Ectodermal cell (in vitro differentiated cells): ENCODE measurements around the gene IGSF3. TPM values are rescaled to one million over a fixed set of nuclear protein-coding genes. Genes with fewer than 3 reads are reported as not detected.

Experiments used
- H3K27ac ChIP-seq: 2 replicates; pipeline ENCODE4 v1.7.0; 2013; ENCODE audit warnings: mild to moderate bottlenecking, low read depth, low read length; ENCODE audit not compliant: insufficient read depth, poor library complexity, severe bottlenecking
- H3K27me3 ChIP-seq: 2 replicates; pipeline ENCODE4 v1.7.0; 2013; ENCODE audit warnings: mild to moderate bottlenecking, low read length; ENCODE audit not compliant: insufficient read depth, control insufficient read depth, poor library complexity, severe bottlenecking
- H3K36me3 ChIP-seq: one replicate; pipeline ENCODE4 v1.7.0; 2013; ENCODE audit warnings: low read length; ENCODE audit not compliant: control insufficient read depth, insufficient read depth
- H3K4me1 ChIP-seq: one replicate; pipeline ENCODE4 v1.7.0; 2013; ENCODE audit warnings: low read length; ENCODE audit not compliant: control insufficient read depth, insufficient read depth
- H3K4me3 ChIP-seq: 2 replicates; pipeline ENCODE4 v1.7.0; 2013; ENCODE audit warnings: low read depth, low read length, control low read depth; ENCODE audit not compliant: insufficient read depth
- H3K9me3 ChIP-seq: 2 replicates; pipeline ENCODE4 v1.7.0; 2013; ENCODE audit warnings: mild to moderate bottlenecking, low read length, moderate library complexity; ENCODE audit not compliant: control insufficient read depth
- WGBS, 2 experiments: methylation state at CpG; one replicate each; pipeline ENCODE4 v1.1.7; 2013; ENCODE audit warnings: missing lambda C conversion rate in 2 of 2; 5-methylcytosine and 5-hydroxymethylcytosine counted together
- polyA plus RNA-seq, 4 experiments: library from polyadenylated mRNA; stranded (reverse); fragments of 50-300 nt; gene quantifications; one replicate each; pipeline ENCODE4 v1.2.3, GENCODE V29; 2013

The IGSF3 gene
- 25.2 TPM for polyA plus RNA-seq (2013, experiment 1 of 4)
- polyA plus RNA-seq (2013, experiment 2 of 4) = 26.9 TPM
- 19.5 TPM for polyA plus RNA-seq (2013, experiment 3 of 4)
- polyA plus RNA-seq (2013, experiment 4 of 4) = 22.9 TPM

DNA sequence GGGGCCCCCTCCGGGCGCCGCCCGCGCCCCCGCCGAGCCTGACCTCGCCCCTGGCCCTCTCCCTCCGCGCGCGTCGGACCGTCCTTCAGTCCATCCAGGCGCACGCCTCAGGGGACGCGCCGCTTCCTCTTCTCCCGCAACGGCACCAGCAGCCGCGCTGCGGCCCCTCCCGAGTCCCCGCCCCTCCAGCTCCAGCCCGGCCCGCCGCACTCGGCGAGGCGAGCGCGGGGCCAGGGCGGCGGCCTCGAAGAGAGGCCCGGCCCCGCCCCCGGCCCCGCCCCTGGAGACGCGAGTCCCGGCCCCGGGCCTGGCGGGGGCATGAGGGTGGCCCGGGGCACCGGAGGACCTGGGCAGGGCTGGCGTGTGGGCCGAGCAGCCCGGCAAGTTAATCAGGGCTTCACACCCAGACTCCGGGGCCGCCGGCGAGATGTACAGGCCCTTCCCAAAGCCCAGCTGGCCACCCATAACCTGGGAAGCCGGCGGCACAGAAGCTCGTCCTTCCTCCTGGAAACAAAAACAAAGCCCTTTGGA is at the start of gene IGSF3:
Gene IGSF3 (minus strand): TSS at position 159 of the 531 bp plus-strand sequence. CDS start 1,407 bp downstream, outside the sequence.
- Histone ChIP-seq H3K9me3 (no peaks in the 10 kb centered on the region), H3K27ac (no peak within 1 kb of the TSS), H3K36me3 (no peaks in the 10 kb centered on the region), H3K4me3 (peak within 1 kb of the TSS; percentile 64), H3K27me3 (peaks cover 23% of the 10 kb centered on the region), H3K4me1 (peaks cover 3% of the 10 kb centered on the region)
- WGBS, 2 experiments = 1% methylated on average over 58 of the region's 58 CpGs

DNA sequence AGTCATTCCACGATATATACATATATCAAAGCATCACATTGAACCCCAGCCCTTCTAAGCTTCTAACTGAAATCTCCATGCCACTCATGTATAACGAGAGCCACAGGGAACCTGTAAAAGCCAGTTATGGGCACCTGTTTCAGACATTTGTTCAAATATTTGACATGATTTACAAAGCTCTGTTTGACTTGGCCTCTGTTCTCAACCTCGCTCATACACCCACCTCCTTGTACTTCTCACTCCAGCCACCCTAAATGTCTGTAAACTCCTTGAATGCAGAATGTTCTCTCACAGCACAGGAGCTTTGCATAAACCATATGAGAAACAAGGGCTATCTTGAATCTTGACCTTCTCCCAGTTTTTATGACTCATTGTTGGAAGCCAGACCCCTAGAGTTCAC is 49.8 kb upstream of the IGSF3 start:
- no peak overlapping the region for H3K27ac ChIP-seq
- no peaks in the 10 kb centered on the region for H3K27me3 ChIP-seq
- H3K4me3 ChIP-seq = no peak overlapping the region
- H3K9me3 ChIP-seq = no peaks in the 10 kb centered on the region
- H3K36me3 ChIP-seq = no peaks in the 10 kb centered on the region
- H3K4me1 ChIP-seq = no peaks in the 10 kb centered on the region
- WGBS, 2 experiments = 93 to 94% methylated on average over 3 of the region's 3 CpGs

DNA sequence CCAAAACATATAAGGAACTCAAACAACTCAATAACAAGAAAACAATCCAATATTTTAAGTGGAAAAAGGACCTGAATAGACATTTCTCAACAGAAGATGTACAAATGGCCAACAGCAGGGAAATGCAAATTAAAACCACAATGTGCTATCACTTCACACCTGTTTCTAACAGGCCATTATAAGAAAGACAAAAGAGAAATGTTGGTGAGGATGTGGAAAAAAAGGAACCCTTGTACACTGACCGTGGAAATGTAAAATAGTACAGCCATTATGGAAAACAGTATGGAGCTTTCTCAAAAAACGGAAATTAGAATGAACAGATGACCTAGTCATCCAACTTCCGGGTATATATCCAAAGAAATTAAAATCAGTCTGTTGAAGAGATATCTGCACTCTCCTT is 48.9 kb upstream of the IGSF3 start:
- Histone ChIP-seq H3K4me3 (no peak overlapping the region), H3K27me3 (no peaks in the 10 kb centered on the region), H3K27ac (no peak overlapping the region), H3K36me3 (no peaks in the 10 kb centered on the region), H3K4me1 (peaks cover 3% of the 10 kb centered on the region), H3K9me3 (no peaks in the 10 kb centered on the region)
- WGBS, 2 experiments = 97% methylated on average over 3 of the region's 3 CpGs

DNA sequence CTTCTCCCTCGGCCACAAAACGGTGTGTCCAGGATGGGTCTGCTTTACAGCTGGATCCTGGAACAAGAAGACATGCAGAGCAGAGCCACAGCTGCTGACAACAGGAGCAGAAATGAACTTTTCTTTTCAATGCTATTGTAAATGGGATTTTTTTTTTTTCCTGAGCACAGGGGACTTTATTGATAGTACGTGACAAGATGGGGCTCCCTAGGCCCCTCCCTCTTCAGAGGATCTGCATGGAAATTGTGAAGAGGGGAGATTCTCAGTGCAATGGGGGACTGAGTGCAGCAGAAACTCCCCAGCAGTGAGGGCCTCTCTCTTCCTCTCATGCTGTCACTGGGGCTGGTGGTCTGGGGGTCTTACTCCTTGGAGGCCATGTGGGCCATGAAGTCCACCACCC is 45.9 kb upstream of the IGSF3 start:
- H3K4me3 ChIP-seq = no peak overlapping the region
- H3K27me3 ChIP-seq = no peaks in the 10 kb centered on the region
- no peaks in the 10 kb centered on the region for H3K36me3 ChIP-seq
- peaks cover 3% of the 10 kb centered on the region for H3K4me1 ChIP-seq
- no peak overlapping the region for H3K27ac ChIP-seq
- no peaks in the 10 kb centered on the region for H3K9me3 ChIP-seq
- 92% methylated on average over 3 of the region's 3 CpGs for WGBS, 2 experiments

DNA sequence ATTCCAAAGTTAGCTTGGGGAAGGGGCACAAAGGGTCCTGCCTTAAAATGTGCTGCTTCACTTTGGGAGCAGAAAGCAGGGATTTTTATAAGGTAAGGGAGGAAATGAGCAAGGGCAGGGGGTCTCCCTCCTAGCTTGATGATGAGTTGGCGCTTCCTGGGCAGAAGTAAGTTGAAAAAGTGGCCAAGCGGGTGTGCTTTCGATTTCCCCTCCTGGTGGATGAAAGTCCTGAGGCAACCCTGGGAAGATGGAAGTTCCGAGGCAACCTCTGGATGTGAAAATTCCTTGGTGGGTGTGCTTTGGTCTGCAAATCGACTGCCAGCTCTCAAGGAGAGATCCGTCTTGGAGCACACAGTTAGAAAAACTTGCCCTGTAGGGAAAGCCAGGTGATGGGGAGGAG is 45.0 kb upstream of the IGSF3 start:
- WGBS, 2 experiments = 37 to 44% methylated on average over 6 of the region's 6 CpGs
- Histone ChIP-seq H3K36me3 (no peaks in the 10 kb centered on the region), H3K9me3 (no peaks in the 10 kb centered on the region), H3K4me1 (peaks cover 3% of the 10 kb centered on the region), H3K27ac (no peak overlapping the region), H3K27me3 (no peaks in the 10 kb centered on the region), H3K4me3 (no peak overlapping the region)

DNA sequence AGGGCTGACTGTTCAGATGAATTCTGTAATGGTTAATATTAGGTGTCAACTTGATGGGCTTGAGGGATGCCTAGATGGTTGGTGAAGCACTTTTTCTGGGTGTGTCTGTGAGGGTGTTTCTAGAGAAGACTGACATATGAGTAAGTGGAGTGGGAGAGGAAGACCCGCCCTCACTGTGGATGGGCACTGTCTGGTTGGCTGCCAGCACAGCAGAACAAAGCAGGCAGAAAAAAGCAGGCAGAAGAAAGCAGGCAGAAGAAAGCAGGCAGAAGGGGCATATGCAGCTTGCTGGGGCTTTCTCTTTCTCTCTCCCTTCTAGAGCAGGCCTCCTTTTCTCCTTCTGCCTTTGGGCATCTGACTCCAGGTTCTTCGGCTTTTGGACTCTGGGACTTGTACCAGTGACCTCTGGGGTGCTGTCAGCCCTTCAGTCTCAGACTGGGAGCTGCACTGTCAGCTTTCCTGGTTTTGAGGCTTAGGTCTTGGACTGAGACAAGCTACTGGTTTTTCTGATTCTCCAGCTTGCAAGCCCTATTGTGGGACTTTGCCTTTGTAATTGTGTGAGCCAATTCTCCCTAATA is 43.8 kb upstream of the IGSF3 start:
- peaks cover 3% of the 10 kb centered on the region for H3K4me1 ChIP-seq
- no peaks in the 10 kb centered on the region for H3K36me3 ChIP-seq
- no peaks in the 10 kb centered on the region for H3K9me3 ChIP-seq
- H3K4me3 ChIP-seq = no peak overlapping the region
- no peak overlapping the region for H3K27ac ChIP-seq
- H3K27me3 ChIP-seq = no peaks in the 10 kb centered on the region
- 84 to 93% methylated on average over 2 of the region's 2 CpGs for WGBS, 2 experiments

DNA sequence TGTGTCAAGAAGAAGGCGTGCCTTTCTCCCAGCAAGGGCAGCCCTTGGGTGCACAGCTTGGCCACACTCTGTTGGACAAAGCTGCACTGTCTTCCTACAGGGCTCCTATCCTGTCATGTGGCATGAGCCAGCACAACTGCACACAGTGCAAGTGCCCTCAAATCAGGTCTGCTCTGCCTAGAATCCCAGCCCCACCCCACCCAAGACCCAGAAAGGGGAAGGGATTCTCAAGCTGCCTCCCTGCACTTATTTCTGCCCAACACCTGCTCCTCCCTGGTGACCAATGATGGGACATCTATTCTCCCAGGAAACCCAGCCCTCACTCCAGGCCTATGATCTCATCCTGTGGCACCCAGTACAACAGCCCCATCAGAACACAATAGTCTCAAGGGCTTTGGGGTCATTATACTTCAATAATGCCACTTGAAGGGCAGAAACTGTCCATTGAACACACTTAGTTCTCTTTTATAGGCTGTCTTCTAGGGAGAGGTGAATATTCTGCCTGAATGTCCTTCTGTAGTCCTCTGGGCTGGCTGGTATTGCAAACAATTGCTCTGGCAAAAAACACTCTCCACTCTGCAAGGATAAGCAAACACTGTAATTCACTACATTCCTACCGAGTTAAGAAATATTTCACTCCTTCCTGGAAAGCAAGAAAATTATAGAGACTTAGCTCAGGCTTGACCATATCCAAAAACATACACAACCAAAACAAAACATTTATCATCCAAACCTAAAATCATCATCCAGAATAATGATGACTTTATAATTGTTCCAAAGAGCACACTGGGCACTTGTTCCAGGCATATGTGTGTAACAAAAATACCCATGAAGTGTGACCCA is 43.1 kb upstream of the IGSF3 start:
- 90 to 93% methylated on average over 2 of the region's 2 CpGs for WGBS, 2 experiments
- Histone ChIP-seq H3K36me3 (no peaks in the 10 kb centered on the region), H3K4me1 (peaks cover 3% of the 10 kb centered on the region), H3K27me3 (no peaks in the 10 kb centered on the region), H3K9me3 (no peaks in the 10 kb centered on the region), H3K4me3 (no peak overlapping the region), H3K27ac (no peak overlapping the region)

DNA sequence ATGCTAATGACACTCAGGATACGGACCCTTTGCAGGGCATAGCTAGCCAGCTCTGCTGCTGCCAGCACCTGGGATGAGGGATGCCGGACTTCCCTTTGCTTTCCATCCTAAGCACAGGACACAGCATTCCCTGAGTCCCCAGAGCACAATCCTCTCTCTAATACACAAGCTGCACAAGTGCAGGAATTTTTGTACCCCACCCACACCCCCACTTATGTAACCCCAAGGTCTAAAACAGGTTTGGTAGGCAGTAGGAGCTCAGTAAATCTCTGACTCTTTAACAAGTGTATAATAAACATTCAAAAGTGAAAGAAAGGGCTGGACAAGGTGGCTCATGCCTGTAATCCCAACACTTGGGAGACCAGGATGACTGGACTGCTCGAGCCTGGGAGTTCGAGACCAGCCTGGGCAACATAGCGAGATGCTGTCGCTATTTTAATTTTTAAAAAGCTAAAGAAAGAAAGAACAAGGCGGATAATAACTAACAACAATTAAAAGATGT is 42.2 kb upstream of the IGSF3 start:
- 92 to 94% methylated on average over 7 of the region's 7 CpGs for WGBS, 2 experiments
- H3K27ac ChIP-seq = no peak overlapping the region

DNA sequence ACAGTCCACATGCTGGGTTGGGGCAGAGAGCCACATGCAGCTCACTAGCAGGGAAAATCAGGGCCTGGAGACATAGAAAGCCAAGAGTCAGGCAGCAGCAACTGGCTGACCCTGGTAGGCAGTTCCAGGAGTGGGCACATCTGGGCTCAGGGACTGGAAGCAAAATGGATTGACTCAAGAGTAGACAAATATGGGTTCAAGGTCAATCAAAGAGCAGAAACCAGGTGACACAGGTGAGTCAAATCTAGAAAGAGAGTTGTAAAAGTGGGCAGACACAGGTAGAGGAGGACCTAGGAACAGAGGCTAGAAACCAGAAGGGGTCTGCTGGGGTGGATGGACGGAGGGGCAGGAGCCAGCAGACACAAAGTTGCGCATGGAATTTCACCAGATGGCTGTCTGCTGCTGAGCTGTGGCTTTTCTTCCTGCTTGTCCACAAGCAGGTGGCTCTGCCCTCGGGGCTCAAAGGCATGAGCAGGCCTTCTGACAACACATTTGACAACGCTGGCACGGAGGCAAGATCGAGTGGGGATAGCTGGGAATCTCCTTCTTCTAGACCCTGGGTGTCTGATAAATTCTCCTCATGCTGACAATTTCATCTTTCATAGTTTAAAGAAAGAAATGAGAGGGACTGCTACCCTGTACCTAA is 40.8 kb upstream of the IGSF3 start:
- Histone ChIP-seq H3K27me3 (no peaks in the 10 kb centered on the region), H3K4me3 (no peak overlapping the region), H3K9me3 (no peaks in the 10 kb centered on the region), H3K4me1 (peaks cover 3% of the 10 kb centered on the region), H3K36me3 (no peaks in the 10 kb centered on the region), H3K27ac (no peak overlapping the region)
- 89 to 93% methylated on average over 6 of the region's 6 CpGs for WGBS, 2 experiments

More for the DNA sequence above, 42.2 kb upstream of the IGSF3 start:
- H3K9me3 ChIP-seq = no peaks in the 10 kb centered on the region
- H3K27me3 ChIP-seq = no peaks in the 10 kb centered on the region
- H3K4me1 ChIP-seq = peaks cover 3% of the 10 kb centered on the region
- H3K4me3 ChIP-seq = no peak overlapping the region
- H3K36me3 ChIP-seq = no peaks in the 10 kb centered on the region

DNA sequence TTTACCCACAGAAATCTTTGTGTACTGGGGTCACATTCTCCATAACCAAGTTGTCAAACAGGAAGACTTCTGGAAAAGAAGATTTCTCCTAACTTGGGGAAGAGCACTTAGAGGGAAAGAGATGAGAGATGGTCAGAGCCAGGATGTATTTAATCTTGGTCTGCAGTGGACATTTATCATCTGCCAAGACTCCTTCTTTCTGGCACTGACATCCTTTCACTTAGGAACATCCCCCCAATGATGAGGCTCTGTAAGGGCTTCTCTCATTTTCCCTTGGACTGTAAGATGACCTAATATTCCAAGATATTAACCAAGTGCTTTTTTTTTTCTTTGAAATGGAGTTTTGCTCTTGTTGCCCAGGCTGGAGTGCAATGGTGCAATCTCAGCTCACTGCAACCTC is 39.3 kb upstream of the IGSF3 start:
- H3K36me3 ChIP-seq = no peaks in the 10 kb centered on the region
- H3K27me3 ChIP-seq = no peaks in the 10 kb centered on the region
- H3K27ac ChIP-seq = no peak overlapping the region
- H3K4me1 ChIP-seq = peaks cover 3% of the 10 kb centered on the region
- no peaks in the 10 kb centered on the region for H3K9me3 ChIP-seq
- H3K4me3 ChIP-seq = no peak overlapping the region
